Adrenal gland (tissue), 12 donors: ENCODE measurements around the gene SLC25A20. TPM values are rescaled to one million over a fixed set of nuclear protein-coding genes. Genes with fewer than 3 reads are reported as not detected.

Experiments
- DNase-seq, 7 donors: peaks; one replicate each; pipeline ENCODE4 v3.0.0-alpha.2; 2019 to 2020
- H3K27ac ChIP-seq, 5 donors: fragments of 200-600 bp; sonication (generic) in 4 of 5; 1 replicate in 3 of 5; 2 replicates in 2 of 5; pipeline versions ENCODE4 v1.5.1 to v1.8.0; 2016 to 2020; ENCODE audit warnings: mild to moderate bottlenecking in 1 of 5
- H3K27me3 ChIP-seq: fragments of 200-600 bp; 2 replicates; pipeline ENCODE4 v1.8.0; 2021
- H3K36me3 ChIP-seq, 2 donors: fragments of 200-600 bp; replicated peaks in 1 of 2; 1 replicate in 1 of 2; 2 replicates in 1 of 2; pipeline versions ENCODE4 v1.5.1 to v1.8.0; 2018 to 2022
- H3K4me1 ChIP-seq, 2 donors: fragments of 200-600 bp; replicated peaks in 1 of 2; 1 replicate in 1 of 2; 2 replicates in 1 of 2; pipeline versions ENCODE4 v1.5.1 to v1.8.0; 2018 to 2021
- H3K4me3 ChIP-seq, 4 donors: fragments of 200-600 bp; sonication (generic) in 3 of 4; one replicate each; pipeline ENCODE4 v1.5.1; 2016 to 2018
- H3K9me3 ChIP-seq, 3 donors: fragments of 200-600 bp; sonication (generic) in 1 of 3; replicated peaks in 1 of 3; 1 replicate in 2 of 3; 2 replicates in 1 of 3; pipeline versions ENCODE4 v1.5.1 to v1.8.0; 2016 to 2021
- CTCF ChIP-seq, 6 experiments: fragments of 450-650 bp in 4 of 6; fragments of 200-600 bp in 2 of 6; sonication (generic) in 1 of 6; IDR thresholded peaks; 1 replicate in 5 of 6; 2 replicates in 1 of 6; pipeline versions ENCODE4 v1.5.1 to v1.8.0; 2016 to 2021; ENCODE audit warnings: antibody characterized with exemption in 6 of 6, mild to moderate bottlenecking in 2 of 6, moderate library complexity in 1 of 6
- POLR2A ChIP-seq, 2 donors: fragments of 450-650 bp; IDR thresholded peaks; one replicate each; pipeline ENCODE4 v1.6.1; 2017; ENCODE audit warnings: antibody characterized with exemption in 2 of 2, mild to moderate bottlenecking in 2 of 2, moderate library complexity in 1 of 2
- WGBS, 4 donors: extraction: QIAGEN DNeasy Blood & Tissue Kit in 2 of 4; methylation state at CpG; one replicate each; pipeline versions ENCODE4 v1.1.5 to v1.1.7; 2013 to 2017; 5-methylcytosine and 5-hydroxymethylcytosine counted together
- intact Hi-C, 2 donors: fragments of 100-400 bp; cut with DNase I; formaldehyde crosslinking; loops; one replicate each; pipeline versions ENCODE4 v1.14.1 to v1.15.0; 2022 to 2023
- polyA plus RNA-seq, 3 donors: library from polyadenylated mRNA; stranded (reverse); fragments of 200-250 nt in 2 of 3; fragments of 350-450 nt in 1 of 3; fragmentation: Illumina TruSeq in 1 of 3; extraction: RNeasy Lipid Tissue Mini Kit (QIAGEN cat#74804) in 1 of 3; gene quantifications; one replicate each; pipeline ENCODE4 v1.2.3, GENCODE V29; 2013 to 2014
- total RNA-seq, 9 donors: library from RNA; depleted of rRNA in 4 of 9; stranded (reverse); fragments of >200 nt in 4 of 9; fragments of 120-200 nt in 1 of 9; fragmentation: NEBNext Ultra II Directional in 1 of 9; extraction: Animal tissue kit (Norgen Biotek cat#: 25700) in 1 of 9; gene quantifications; one replicate each; pipeline versions ENCODE4 v1.1.0 to v1.2.4, GENCODE V29; 2013 to 2023
- donor health status: healthy with polysubstance abuse.
- donor health status: Bipolar disorder and iron deficiency.
- donor health status: DM: yes; HTN: yes; CAD: no.
- donor health status: DM: no; HTN: no; CAD: no.
- donor health status: DM: no; HTN: no; CAD: no.
- donor health status: DM: yes; HTN: yes; CAD: no.

The SLC25A20 gene
- total and polyA plus RNA-seq, 12 donors, result 15.5 to 70.6 (median 49.1) TPM

- Histone ChIP-seq H3K4me1 (peaks cover 26 to 59% of the 10 kb centered on the region in 2 donors), H3K9me3 (no peaks in the 10 kb centered on the region), H3K36me3 (peaks cover 0 to 15% of the 10 kb centered on the region in 2 donors), H3K27ac (peak overlapping the region in 1 of 5 donors; percentile 7), H3K27me3 (no peaks in the 10 kb centered on the region), H3K4me3 (no peak overlapping the region)
- no peak for TF ChIP-seq POLR2A (IDR thresholded peaks at IDR 0.05)
- no peak for TF ChIP-seq CTCF (IDR thresholded peaks at IDR 0.05)
- no peak for DNase-seq
- WGBS, 4 donors, result 49 to 54% (median 53%) methylated on average over 2 of the region's 2 CpGs
- intact Hi-C loops, result no loop called here
These were observed 29.2 kb upstream of the SLC25A20 start for GRCh38 chr3:48927928-48928327.

- H3K27ac ChIP-seq, result peak overlapping the region in 1 of 5 donors; percentile 23
- no peaks in the 10 kb centered on the region for H3K27me3 ChIP-seq
- H3K4me1 ChIP-seq, result peaks cover 26 to 54% of the 10 kb centered on the region in 2 donors
- TF ChIP-seq CTCF (IDR thresholded peaks at IDR 0.05) (no peak), POLR2A (IDR thresholded peaks at IDR 0.05) (no peak)
- 68 to 91% (median 80%) methylated on average over 9 to 11 of the region's 11 CpGs for WGBS, 4 donors
- peaks cover 0 to 15% of the 10 kb centered on the region in 2 donors for H3K36me3 ChIP-seq
- no peaks in the 10 kb centered on the region for H3K9me3 ChIP-seq
- no peak overlapping the region for H3K4me3 ChIP-seq
- intact Hi-C loops, result no loop called here
- DNase-seq, result peak in 3 of 7 donors; percentile 24 to 53 (median 34)
These were observed 28.0 kb upstream of the SLC25A20 start for GRCh38 chr3:48926425-48927392.

- Histone ChIP-seq H3K4me1 (peaks cover 13 to 15% of the 10 kb centered on the region in 2 donors), H3K4me3 (peak overlapping the region; percentile 58 to 91 (median 82)), H3K36me3 (peaks cover 0 to 5% of the 10 kb centered on the region in 2 donors), H3K27ac (peak overlapping the region; percentile 92 to 99 (median 98)), H3K27me3 (no peaks in the 10 kb centered on the region), H3K9me3 (no peaks in the 10 kb centered on the region)
- intact Hi-C loops, result no loop called here
- 0 to 2% (median 1%) methylated on average over 24 to 54 of the region's 54 CpGs for WGBS, 4 donors
- peak in 2 of 6 experiments; percentile 14 to 18 for TF ChIP-seq CTCF (IDR thresholded peaks at IDR 0.05)
- peak in 1 of 2 donors; percentile 38 for TF ChIP-seq POLR2A (IDR thresholded peaks at IDR 0.05)
- peak; percentile 44 to 62 (median 52) for DNase-seq
These were observed 20.8 kb upstream of the SLC25A20 start for GRCh38 chr3:48919215-48920138.
